Activated CD4-positive, alpha-beta memory T cell treated with anti-CD3 and anti-CD28 coated beads, Interleukin-2, amount 10 ng/mL, durations not matched to agents 7 days and 5 days (primary cell): Measurements from ENCODE around the gene LRRC37B. TPM values are rescaled to one million over a fixed set of nuclear protein-coding genes. Genes with fewer than 3 reads are reported as not detected.
"Not testable (repeated sequence)": the region's sequence is repeated elsewhere in the genome, so short reads cannot be mapped to it uniquely, and the experiment has no call there.

Experiments
- CTCF ChIA-PET: fragments of 350-600 bp; sonication (Branson Sonifier 250); formaldehyde crosslinking; loops from one replicate; lab custom pipeline; 2021; ENCODE audit warnings: antibody characterized with exemption, inconsistent platforms; lab: Charles Lee
- POLR2A ChIA-PET: fragments of 350-600 bp; sonication (Branson Sonifier 250); formaldehyde crosslinking; loops from one replicate; lab custom pipeline; 2021; ENCODE audit warnings: antibody characterized with exemption; lab: Charles Lee
- DNase-seq: peaks from one replicate; pipeline ENCODE4 v3.0.0-alpha.2; 2020
- H3K27ac Mint-ChIP-seq: one replicate; pipeline ENCODE4 v1.8.0; 2021; ENCODE audit warnings: mild to moderate bottlenecking, mixed read lengths
- H3K27me3 Mint-ChIP-seq: one replicate; pipeline ENCODE4 v1.8.0; 2021; ENCODE audit warnings: mixed read lengths
- H3K36me3 Mint-ChIP-seq: one replicate; pipeline ENCODE4 v1.8.0; 2021; ENCODE audit warnings: low read depth, mixed read lengths
- H3K4me1 Mint-ChIP-seq: one replicate; pipeline ENCODE4 v1.8.0; 2021; ENCODE audit warnings: mixed read lengths
- H3K4me3 Mint-ChIP-seq: one replicate; pipeline ENCODE4 v1.8.0; 2021; ENCODE audit warnings: mild to moderate bottlenecking, mixed read lengths
- H3K9me3 Mint-ChIP-seq: one replicate; pipeline ENCODE4 v1.8.0; 2021; ENCODE audit warnings: mixed read lengths
- total RNA-seq, 2 experiments: library from RNA; stranded (reverse); gene quantifications; one replicate each; pipeline ENCODE4 v1.2.3, GENCODE V29; 2021

LRRC37B gene
- total RNA-seq, 2 experiments from 2014 or later: 41.1 to 44.9 TPM

DNA sequence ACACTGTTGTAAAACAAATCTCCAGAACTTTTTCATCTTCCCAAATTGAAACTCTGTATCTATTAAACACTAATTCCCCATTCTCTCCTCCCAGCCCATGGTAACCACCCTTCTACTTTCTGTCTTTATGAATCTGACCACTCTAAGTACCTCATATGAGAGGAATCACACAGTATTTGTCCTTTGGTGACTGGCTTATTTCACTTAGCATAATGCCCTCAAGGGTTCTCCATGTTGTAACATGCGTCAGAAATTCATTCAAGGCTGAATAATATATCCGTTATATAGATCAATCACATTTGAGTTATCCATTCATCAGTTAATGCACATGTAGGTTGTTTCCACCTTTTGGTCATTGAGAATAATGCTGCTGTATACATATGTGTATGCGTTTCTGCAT is 48.2 kb downstream of the LRRC37B start:
- POLR2A ChIA-PET, CTCF ChIA-PET, H3K9me3 Mint-ChIP-seq, H3K36me3 Mint-ChIP-seq, DNase-seq, H3K4me3 Mint-ChIP-seq, H3K27ac Mint-ChIP-seq, H3K27me3 Mint-ChIP-seq, H3K4me1 Mint-ChIP-seq: not testable (repeated sequence)

DNA sequence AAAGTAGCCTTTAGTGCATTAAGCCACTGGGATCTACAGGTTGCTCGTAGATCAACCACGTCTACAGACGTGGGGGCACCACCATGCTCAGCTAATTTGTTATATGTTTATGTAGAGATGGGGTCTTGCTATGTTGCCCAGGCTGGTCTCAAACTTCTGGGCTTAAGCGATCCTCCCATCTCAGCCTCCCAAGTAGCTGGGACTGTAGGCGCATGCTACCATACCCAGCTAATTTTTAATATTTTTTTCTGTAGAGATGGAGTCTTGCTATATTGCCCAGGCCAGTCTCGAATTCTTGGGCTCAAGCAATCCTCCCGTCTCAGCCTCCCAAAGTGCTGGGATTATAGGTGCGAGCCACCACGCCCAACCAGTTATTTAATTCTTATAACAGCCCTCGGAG is 49.3 kb downstream of the LRRC37B start:
- POLR2A ChIA-PET, H3K27ac Mint-ChIP-seq, DNase-seq, H3K27me3 Mint-ChIP-seq, H3K4me3 Mint-ChIP-seq, H3K36me3 Mint-ChIP-seq, H3K9me3 Mint-ChIP-seq, H3K4me1 Mint-ChIP-seq: not testable (repeated sequence)
- CTCF ChIA-PET: interaction anchor here (0.7 kb wide), 1 partner anchor 49 kb away, joined by 6 read pairs; no protein-coding TSS in a partner anchor

DNA sequence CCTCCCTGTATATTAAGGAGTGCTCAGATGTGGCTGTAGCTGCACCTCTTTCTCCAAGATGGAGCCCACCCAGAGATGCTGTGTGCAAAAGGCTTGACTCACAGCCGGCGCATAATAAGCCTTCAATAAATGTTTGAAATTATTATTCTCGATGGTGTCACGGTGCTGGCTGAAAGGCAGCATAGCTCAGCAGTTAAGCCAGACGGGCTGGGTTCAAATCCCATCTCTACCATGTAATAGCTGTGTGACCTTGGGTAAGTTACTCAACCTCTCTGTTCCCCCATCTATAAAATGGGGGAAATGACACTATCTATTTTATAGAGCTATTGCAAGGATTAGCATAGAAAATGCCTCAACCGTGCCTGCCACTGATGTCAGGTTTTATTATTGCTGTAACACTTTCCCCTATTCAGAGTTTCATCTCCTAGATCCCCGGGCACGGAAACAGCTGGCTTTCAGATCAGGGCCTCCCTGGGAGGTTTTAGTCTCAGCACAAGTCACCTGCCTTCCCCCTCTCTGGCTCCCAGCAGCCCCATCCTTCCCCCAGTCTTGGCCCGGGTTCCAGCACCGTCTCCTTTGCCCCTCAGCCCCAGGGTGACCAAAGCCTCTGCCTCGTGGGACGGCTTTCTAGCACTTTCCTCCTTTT is 50.4 kb downstream of the LRRC37B start:
- H3K4me1 Mint-ChIP-seq, DNase-seq, H3K4me3 Mint-ChIP-seq, H3K36me3 Mint-ChIP-seq, H3K27ac Mint-ChIP-seq, H3K9me3 Mint-ChIP-seq, CTCF ChIA-PET, POLR2A ChIA-PET, H3K27me3 Mint-ChIP-seq: not testable (repeated sequence)

DNA sequence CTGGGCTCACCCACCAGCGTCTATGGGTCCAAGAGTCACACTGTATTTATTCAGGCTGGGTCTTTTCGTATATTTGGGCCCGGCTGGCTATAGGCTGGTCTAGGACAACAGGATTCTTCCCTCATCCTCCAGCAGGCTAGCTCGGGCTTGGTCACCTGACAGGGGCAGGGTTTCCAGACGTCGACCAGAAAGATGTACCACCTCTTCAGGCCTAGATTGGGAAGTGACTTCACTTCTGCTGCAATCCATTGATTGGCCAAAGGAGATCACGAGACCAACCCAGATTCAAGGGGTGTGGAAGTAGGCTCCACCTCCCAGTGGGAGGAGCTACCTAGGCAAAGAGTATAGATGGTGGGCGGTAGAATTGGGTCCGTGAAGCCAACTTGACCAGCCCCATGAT is 53.5 kb downstream of the LRRC37B start:
- H3K27me3 Mint-ChIP-seq, CTCF ChIA-PET, H3K36me3 Mint-ChIP-seq, H3K4me3 Mint-ChIP-seq, POLR2A ChIA-PET, DNase-seq, H3K27ac Mint-ChIP-seq, H3K9me3 Mint-ChIP-seq, H3K4me1 Mint-ChIP-seq: not testable (repeated sequence)

DNA sequence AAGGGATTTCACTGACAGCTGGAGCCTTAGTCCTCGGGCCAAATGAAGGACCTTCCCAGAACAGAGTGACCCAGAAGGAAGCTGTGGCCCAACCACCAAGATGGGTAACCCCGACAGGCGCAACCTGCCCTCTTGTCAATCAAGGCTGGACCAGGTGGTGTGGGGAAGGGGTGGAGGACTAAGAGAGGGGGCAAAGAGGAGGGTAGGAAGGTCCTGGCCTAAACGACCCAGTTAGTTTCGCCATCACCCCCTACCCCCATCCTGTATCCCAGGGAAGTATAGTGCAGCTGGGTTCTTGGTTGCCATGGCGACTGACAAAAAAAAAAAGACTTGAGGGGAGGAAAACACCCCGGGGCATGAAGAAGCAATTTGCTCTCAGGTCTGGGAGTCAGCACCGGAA is 54.7 kb downstream of the LRRC37B start:
- DNase-seq, H3K4me3 Mint-ChIP-seq, H3K27ac Mint-ChIP-seq, CTCF ChIA-PET, H3K9me3 Mint-ChIP-seq, POLR2A ChIA-PET, H3K36me3 Mint-ChIP-seq, H3K4me1 Mint-ChIP-seq, H3K27me3 Mint-ChIP-seq: not testable (repeated sequence)

DNA sequence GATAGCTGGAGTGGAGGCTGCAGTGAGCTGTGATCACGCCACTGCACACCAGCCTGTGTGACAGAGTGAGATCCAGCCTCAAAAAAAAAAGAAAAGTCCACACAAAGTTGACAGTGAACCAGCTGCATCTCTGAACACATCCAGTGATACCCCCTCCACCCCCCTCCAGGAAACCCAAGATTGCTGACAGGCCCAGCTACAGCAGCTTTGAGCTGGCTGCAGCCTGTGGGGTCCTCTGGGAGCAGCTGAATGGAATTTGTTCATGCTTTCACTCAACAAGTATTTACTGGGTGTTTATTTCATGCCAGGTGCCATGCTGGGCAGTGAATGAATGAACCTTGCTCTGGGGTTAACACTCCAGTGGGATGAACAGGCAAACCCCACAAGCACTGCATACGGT is 56.9 kb downstream of the LRRC37B start:
- POLR2A ChIA-PET, H3K9me3 Mint-ChIP-seq, H3K27me3 Mint-ChIP-seq, H3K27ac Mint-ChIP-seq, H3K4me3 Mint-ChIP-seq, H3K36me3 Mint-ChIP-seq, DNase-seq, CTCF ChIA-PET, H3K4me1 Mint-ChIP-seq: not testable (repeated sequence)

DNA sequence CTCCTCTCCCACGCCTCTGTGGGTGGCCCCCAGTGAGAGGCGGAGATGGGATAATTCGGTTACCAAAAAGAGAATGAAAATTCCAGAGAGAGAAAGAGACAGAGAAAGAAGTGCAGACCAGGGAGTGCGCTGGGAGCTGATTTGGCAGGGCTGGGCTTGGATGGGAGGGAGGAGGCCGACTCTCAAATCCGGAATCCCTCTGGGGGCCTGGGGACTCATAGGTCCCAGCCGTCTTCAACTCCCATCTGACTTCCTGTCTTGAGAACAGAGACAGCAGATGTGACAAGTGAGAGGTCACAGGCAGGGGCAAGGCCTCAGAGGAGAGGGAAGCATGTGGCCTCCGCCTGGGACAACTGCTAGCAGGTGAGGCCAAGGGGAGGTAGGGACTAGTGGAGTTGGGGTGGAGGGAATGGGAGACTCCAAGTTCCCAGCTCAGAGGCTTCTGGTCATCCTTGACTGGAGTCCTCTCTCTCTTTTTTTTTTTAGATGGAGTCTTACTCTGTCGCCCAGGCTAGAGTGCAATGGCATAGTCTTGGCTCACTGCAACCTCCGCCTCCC is 59.0 kb downstream of the LRRC37B start:
- DNase-seq, H3K4me3 Mint-ChIP-seq, H3K27me3 Mint-ChIP-seq, H3K27ac Mint-ChIP-seq, POLR2A ChIA-PET, CTCF ChIA-PET, H3K4me1 Mint-ChIP-seq, H3K9me3 Mint-ChIP-seq, H3K36me3 Mint-ChIP-seq: not testable (repeated sequence)

DNA sequence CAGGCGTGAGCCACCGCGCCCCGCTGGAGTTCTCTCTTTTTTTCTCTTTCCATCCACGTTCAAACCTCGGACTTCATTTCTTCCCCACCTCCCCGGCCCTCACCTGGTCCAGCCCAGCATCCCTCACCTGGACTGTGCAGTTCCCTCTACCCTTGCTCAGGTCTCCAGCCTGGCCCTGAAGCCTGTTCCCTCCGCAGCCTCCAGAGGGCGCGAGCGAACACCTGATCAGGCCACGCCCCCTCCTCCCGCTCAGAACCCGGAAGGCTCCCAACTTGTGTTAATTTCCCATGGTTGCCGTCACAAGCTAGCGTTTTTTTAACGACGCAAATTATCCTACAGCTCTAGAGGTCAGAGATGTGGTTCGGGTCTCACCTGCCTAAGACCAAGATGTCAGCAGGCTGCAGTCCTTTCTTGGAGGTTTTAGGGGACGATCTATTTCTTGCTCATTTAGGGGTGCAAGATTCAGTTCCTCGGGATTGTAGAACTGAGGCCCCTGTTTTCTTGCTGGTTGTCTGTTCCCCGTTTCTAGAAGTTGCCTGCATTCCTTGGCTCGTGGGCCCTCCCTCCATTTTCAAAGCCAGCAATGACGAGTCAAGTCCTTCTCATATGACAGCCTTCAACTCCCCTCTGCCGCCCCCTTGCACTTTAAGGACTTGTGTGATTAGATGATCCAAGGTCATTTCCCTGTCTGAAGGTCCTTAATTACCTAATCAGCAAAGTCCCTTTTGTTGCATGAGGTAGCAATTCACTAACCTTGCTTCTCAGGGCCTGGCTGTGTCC is 59.9 kb downstream of the LRRC37B start:
- H3K27me3 Mint-ChIP-seq, H3K9me3 Mint-ChIP-seq, POLR2A ChIA-PET, H3K27ac Mint-ChIP-seq, H3K36me3 Mint-ChIP-seq, CTCF ChIA-PET, H3K4me1 Mint-ChIP-seq: not testable (repeated sequence)
- DNase-seq: peak; percentile 79
- H3K4me3 Mint-ChIP-seq: peak overlapping the region; percentile 32

DNA sequence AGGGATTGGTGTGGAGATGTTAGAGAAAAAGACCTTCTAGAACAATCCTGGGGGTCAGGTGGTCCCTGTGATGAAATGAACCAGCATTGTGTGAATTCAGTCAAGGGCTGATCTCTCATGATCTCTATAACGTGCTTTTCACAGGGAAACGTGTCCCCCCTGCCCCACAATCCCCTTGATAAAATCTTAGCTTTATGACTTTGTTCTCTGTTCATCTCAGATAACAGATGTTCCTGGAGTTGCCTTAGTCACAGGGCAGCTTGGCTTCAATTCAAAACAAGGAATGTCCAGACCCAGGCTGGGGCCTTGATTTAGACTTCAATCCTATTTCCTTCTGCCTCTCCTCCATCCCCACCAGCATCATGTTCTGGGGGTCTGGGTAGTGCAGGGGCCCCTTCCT is 61.9 kb downstream of the LRRC37B start:
- H3K27me3 Mint-ChIP-seq, H3K4me3 Mint-ChIP-seq, DNase-seq, H3K36me3 Mint-ChIP-seq, POLR2A ChIA-PET, H3K9me3 Mint-ChIP-seq, CTCF ChIA-PET, H3K4me1 Mint-ChIP-seq: not testable (repeated sequence)
- peak overlapping the region; percentile 21 for H3K27ac Mint-ChIP-seq

DNA sequence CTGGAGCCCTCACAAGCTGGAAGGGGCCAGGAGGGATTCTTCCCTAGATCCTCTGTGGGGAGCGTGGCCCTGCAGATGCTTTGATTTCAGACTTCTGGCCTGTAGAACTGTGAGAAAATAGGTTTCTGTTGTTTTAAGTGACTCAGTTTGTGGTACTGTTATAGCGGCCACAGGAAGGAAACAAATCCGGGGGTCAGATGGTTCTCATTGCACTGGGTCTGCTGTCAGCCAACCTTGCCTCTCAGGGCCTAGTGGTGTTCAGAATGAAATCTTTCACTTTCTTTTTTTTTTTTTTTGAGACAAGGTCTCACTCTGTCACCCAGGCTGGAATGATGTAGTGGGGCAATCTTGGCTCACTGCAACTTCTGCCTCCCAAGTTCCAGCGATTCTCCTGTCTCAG is 64.8 kb downstream of the LRRC37B start:
- peak overlapping the region; percentile 40 for H3K27ac Mint-ChIP-seq
- peak; percentile 68 for DNase-seq
- H3K4me1 Mint-ChIP-seq, H3K27me3 Mint-ChIP-seq, H3K4me3 Mint-ChIP-seq, H3K36me3 Mint-ChIP-seq, H3K9me3 Mint-ChIP-seq, POLR2A ChIA-PET, CTCF ChIA-PET: not testable (repeated sequence)

DNA sequence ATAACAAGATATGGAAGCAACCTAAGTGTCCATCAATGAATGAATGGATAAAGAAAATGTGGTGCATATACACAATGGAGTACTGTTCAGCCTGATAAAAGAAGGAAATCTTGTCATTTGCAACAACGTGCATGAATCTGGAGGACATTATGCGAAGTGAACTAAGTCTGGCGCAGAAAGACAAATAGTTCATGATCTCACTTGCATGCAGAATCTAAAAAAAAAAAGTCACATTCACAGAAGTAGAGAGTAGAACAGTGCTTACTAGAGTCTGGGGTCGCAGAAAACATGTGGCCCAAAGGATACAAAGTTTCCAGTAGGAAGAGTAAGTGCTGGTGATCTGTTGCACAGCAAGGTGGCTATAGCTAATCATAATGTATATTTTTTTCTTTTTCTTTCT is 65.9 kb downstream of the LRRC37B start:
- H3K9me3 Mint-ChIP-seq, DNase-seq, CTCF ChIA-PET, H3K27ac Mint-ChIP-seq, H3K27me3 Mint-ChIP-seq, POLR2A ChIA-PET, H3K4me3 Mint-ChIP-seq, H3K36me3 Mint-ChIP-seq, H3K4me1 Mint-ChIP-seq: not testable (repeated sequence)

DNA sequence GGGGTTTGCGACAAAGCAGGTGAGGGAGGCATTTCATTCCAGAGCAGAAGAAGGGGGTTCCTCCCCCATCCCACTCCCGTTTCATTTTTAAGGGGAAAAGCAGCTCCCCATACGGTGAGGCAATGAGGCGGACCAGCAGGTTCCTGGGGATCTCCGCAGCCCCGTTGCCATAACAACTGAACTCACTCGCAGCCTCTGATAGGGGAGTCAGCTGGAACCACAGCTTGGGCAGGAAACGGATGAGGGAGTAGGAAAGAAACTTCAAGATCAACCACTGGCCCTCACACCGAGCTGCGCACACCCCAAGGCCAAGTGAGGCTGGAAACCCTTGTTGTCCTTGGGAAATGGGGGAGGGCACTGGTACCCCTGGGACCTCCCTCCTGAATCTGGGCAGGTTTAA is 72.6 kb downstream of the LRRC37B start:
- peak overlapping the region; percentile 89 for H3K27ac Mint-ChIP-seq
- CTCF ChIA-PET: interaction anchor here (1.1 kb wide), 1 partner anchor 17 kb away, joined by 3 read pairs; no protein-coding TSS in a partner anchor
- DNase-seq: peak; percentile 88
- H3K27me3 Mint-ChIP-seq, H3K36me3 Mint-ChIP-seq, POLR2A ChIA-PET, H3K9me3 Mint-ChIP-seq: not testable (repeated sequence)
- peak overlapping the region; percentile 66 for H3K4me3 Mint-ChIP-seq
- peaks cover 13% of the 10 kb centered on the region for H3K4me1 Mint-ChIP-seq

DNA sequence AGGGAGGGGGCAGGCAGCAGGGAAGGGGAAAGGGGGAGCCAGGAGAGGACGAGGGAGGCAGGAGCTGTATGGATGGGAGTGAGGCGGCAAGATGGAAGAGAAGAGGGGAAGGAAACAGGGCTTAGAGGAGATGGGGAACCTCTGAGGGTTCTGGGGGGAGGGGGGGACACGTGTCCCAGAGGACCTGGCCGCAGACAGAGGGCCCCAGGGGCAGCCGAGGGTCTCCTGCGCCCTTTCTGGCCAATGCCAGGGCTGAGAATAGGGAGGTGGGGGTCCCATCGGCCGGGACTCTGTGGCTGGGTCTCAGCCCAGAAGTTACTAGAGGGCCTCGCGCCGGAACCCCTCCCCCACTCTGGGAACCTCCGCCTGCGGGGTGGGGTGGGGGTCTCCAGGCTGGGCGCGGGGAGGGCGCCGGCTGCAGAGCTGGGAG is 76.4 kb downstream of the LRRC37B start:
- not testable (repeated sequence) for H3K4me3 Mint-ChIP-seq, H3K27me3 Mint-ChIP-seq
- H3K4me1 Mint-ChIP-seq: peaks cover 10% of the 10 kb centered on the region

More for the DNA sequence above, 76.4 kb downstream of the LRRC37B start:
- POLR2A ChIA-PET, H3K9me3 Mint-ChIP-seq, CTCF ChIA-PET, H3K27ac Mint-ChIP-seq, DNase-seq, H3K36me3 Mint-ChIP-seq: not testable (repeated sequence)
